HCT116 (cell line): Measurements from ENCODE around the gene CRTC1. TPM values are rescaled to one million over a fixed set of nuclear protein-coding genes. Genes with fewer than 3 reads are reported as not detected.

Experiments
- ATAC-seq: fragments of 200-7000 bp; cut with Tn5 transposase; 2 replicates; pipeline ENCODE4 v1.9.1; 2020; ENCODE audit warnings: mild to moderate bottlenecking, moderate library complexity
- BruUV-seq: library from RNA; stranded (reverse); fragments of 400-500 nt; replicated peaks from 2 replicates; lab custom pipeline; 2021; lab: Mats Ljungman, UMichigan
- CTCF ChIA-PET: fragments of 300-600 bp; sonication (Branson Sonifier 250); formaldehyde crosslinking; loops from one replicate; lab custom pipeline; 2021; ENCODE audit warnings: antibody characterized with exemption; lab: Charles Lee
- POLR2A ChIA-PET: fragments of 300-600, 350-600 bp; sonication (Branson Sonifier 250); formaldehyde crosslinking; loops from one replicate; lab custom pipeline; 2021; ENCODE audit warnings: antibody characterized with exemption; lab: Charles Lee
- RAD21 ChIA-PET, 2 experiments: fragments of 300-600 bp; sonication (Branson Sonifier 250); formaldehyde crosslinking; loops; one replicate each; lab custom pipeline; 2023; ENCODE audit warnings: low total read pairs in 2 of 2; ENCODE audit not compliant: uncharacterized antibody in 2 of 2, unreplicated experiment in 2 of 2, low non-redundant PET in 1 of 2; lab: Charles Lee
- DNase-seq: peaks from one replicate; pipeline ENCODE4 v3.0.0-alpha.2; 2010; ENCODE audit warnings: low read depth, low spot score
- H2AFZ ChIP-seq: fragments of 200-600 bp; shearing (Covaris generic), sonication (generic); 2 replicates; pipeline ENCODE4 v1.6.1; 2017; ENCODE audit warnings: low read depth, mixed run types, mixed read lengths, antibody characterized with exemption, low read length; ENCODE audit not compliant: poor library complexity, severe bottlenecking
- H3K27ac ChIP-seq: 2 replicates; pipeline ENCODE4 v1.5.1; 2012; ENCODE audit warnings: low read depth, low read length
- H3K27me3 ChIP-seq: fragments of 200-600 bp; sonication (generic); 2 replicates; pipeline ENCODE4 v1.6.1; 2016; ENCODE audit warnings: mixed run types, low read length, mixed read lengths; ENCODE audit not compliant: insufficient read depth
- H3K36me3 ChIP-seq, 2 experiments: fragments of 200-500 bp in 1 of 2; fragments of 200-600 bp in 1 of 2; sonication (Bioruptor generic) in 1 of 2; sonication (generic) in 1 of 2; 2 replicates each; pipeline versions ENCODE4 v1.5.1 to v1.6.1; 2014 to 2016; ENCODE audit warnings: low read length in 2 of 2, inconsistent platforms in 1 of 2, mixed read lengths in 1 of 2, mixed run types in 1 of 2; ENCODE audit not compliant: insufficient read depth in 2 of 2, control insufficient read depth in 1 of 2
- H3K4me1 ChIP-seq, 2 experiments: fragments of 200-600 bp in 1 of 2; sonication (generic) in 1 of 2; 2 replicates each; pipeline versions ENCODE4 v1.5.1 to v1.6.1; 2012 to 2017; ENCODE audit warnings: low read length in 2 of 2, inconsistent platforms in 1 of 2, mild to moderate bottlenecking in 1 of 2, mixed read lengths in 1 of 2, mixed run types in 1 of 2, moderate library complexity in 1 of 2; ENCODE audit not compliant: insufficient read depth in 2 of 2, control insufficient read depth in 1 of 2
- H3K4me2 ChIP-seq: fragments of 200-600 bp; sonication (generic); 2 replicates; pipeline ENCODE4 v1.6.1; 2017; ENCODE audit warnings: mixed run types, low read length, mixed read lengths
- H3K4me3 ChIP-seq, 2 experiments: fragments of 200-600 bp in 1 of 2; sonication (generic) in 1 of 2; replicated peaks in 1 of 2; 2 replicates each; pipeline ENCODE4 v1.5.1; 2011 to 2016; ENCODE audit warnings: low read length in 2 of 2, control low read depth in 1 of 2, low read depth in 1 of 2, mild to moderate bottlenecking in 1 of 2, mixed read lengths in 1 of 2, mixed run types in 1 of 2
- H3K79me2 ChIP-seq: fragments of 200-600 bp; sonication (generic); 2 replicates; pipeline ENCODE4 v1.6.1; 2017; ENCODE audit warnings: mild to moderate bottlenecking, mixed run types, low read length, moderate library complexity, mixed read lengths; ENCODE audit not compliant: insufficient read depth
- H3K9ac ChIP-seq: fragments of 200-600 bp; sonication (generic); 2 replicates; pipeline ENCODE4 v1.6.1; 2016; ENCODE audit warnings: low read length, mixed read lengths
- H3K9me2 ChIP-seq: fragments of 200-600 bp; sonication (generic), shearing (Covaris generic); 2 replicates; pipeline ENCODE4 v1.6.1; 2017; ENCODE audit warnings: mixed run types, mild to moderate bottlenecking, moderate library complexity; ENCODE audit not compliant: insufficient read depth
- H3K9me3 ChIP-seq, 2 experiments: fragments of 200-500 bp in 1 of 2; fragments of 200-600 bp in 1 of 2; sonication (Bioruptor generic) in 1 of 2; sonication (generic) in 1 of 2; 2 replicates each; pipeline ENCODE4 v1.6.1; 2014 to 2017; ENCODE audit warnings: low read length in 2 of 2, mixed read lengths in 2 of 2, inconsistent platforms in 1 of 2, low read depth in 1 of 2, mild to moderate bottlenecking in 1 of 2, mixed run types in 1 of 2, moderate library complexity in 1 of 2; ENCODE audit not compliant: control insufficient read depth in 1 of 2, insufficient read depth in 1 of 2
- H4K20me1 ChIP-seq: fragments of 200-600 bp; sonication (generic), shearing (Covaris generic); 2 replicates; pipeline ENCODE4 v1.6.1; 2017; ENCODE audit warnings: mixed run types, mild to moderate bottlenecking, moderate library complexity; ENCODE audit not compliant: insufficient read depth
- ELF1 ChIP-seq: IDR thresholded peaks from 2 replicates; pipeline ENCODE4 v1.6.1; 2012; ENCODE audit warnings: low read depth, borderline replicate concordance
- JUND ChIP-seq: IDR thresholded peaks from 2 replicates; pipeline ENCODE4 v1.6.1; 2012
- POLR2AphosphoS5 ChIP-seq: IDR thresholded peaks from 2 replicates; pipeline ENCODE4 v1.6.1; 2011; ENCODE audit warnings: mild to moderate bottlenecking, low read depth, low read length, moderate library complexity
- SRF ChIP-seq: IDR thresholded peaks from 2 replicates; pipeline ENCODE4 v1.6.1; 2012; ENCODE audit warnings: low read depth
- YY1 ChIP-seq: IDR thresholded peaks from 2 replicates; pipeline ENCODE4 v1.6.1; 2011; ENCODE audit warnings: low read length, low read depth, moderate library complexity, mild to moderate bottlenecking; ENCODE audit not compliant: insufficient replicate concordance; ENCODE audit errors: extremely low read depth
- intact Hi-C: fragments of 100-400 bp; cut with micrococcal nuclease; formaldehyde crosslinking; loops from 2 replicates; pipeline ENCODE4 v1.10.0; 2022
- total RNA-seq: library from RNA; stranded (reverse); gene quantifications from one replicate; pipeline ENCODE4 v1.2.1, GENCODE V29; 2021; ENCODE audit not compliant: unreplicated experiment

The CRTC1 gene
- total RNA-seq, 1 experiment from 2014 or later: 14.9 TPM

DNA sequence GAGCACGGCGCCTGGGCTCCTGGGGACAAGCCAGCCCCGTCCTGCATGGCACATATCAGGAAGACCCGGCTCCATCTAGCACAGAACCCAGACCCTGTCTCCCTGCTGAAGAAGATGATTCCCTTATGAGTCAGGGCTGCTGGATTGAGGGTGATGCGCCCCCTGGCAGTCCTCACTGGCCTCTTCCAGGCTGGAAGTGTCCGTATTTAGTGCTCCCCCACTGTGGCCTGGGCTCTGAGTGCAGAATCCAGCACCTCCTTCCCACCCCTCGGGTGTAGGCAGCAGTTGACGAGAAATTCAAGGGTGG is 92.8 kb downstream of the CRTC1 start:
- peak overlapping the region; percentile 31; the same call in 1 of the 2 replicates for H3K4me2 ChIP-seq
- no peak overlapping the region for H2AFZ ChIP-seq
- no peaks in the 10 kb centered on the region for H4K20me1 ChIP-seq
- ChIA-PET RAD21 (no interaction called here), CTCF (no interaction called here), POLR2A (no interaction called here)
- peak; percentile 36 for ATAC-seq
- no peak overlapping the region; the same call in 1 of the 2 replicates for H3K9ac ChIP-seq
- no peak overlapping the region for H3K4me3 ChIP-seq
- H3K9me2 ChIP-seq: no peaks in the 10 kb centered on the region
- H3K4me1 ChIP-seq: peaks cover 0 to 14% of the 10 kb centered on the region in 2 experiments; a peak in 2 of 4 replicates
- BruUV-seq: no TSS peak
- no peaks in the 10 kb centered on the region for H3K27me3 ChIP-seq
- H3K79me2 ChIP-seq: no peaks in the 10 kb centered on the region
- intact Hi-C loops: no loop called here
- H3K9me3 ChIP-seq: no peaks in the 10 kb centered on the region
- H3K27ac ChIP-seq: no peak overlapping the region
- no peaks in the 10 kb centered on the region for H3K36me3 ChIP-seq
- DNase-seq: no peak
- TF ChIP-seq ELF1 (no peak), YY1 (no peak), JUND (no peak)
- TF ChIP-seq, all 23 proteins: peak for 0

GRCh38 chr19:18776736-18777135 is 93.3 kb downstream of the CRTC1 start:
- H3K79me2 ChIP-seq: no peaks in the 10 kb centered on the region
- no peak for DNase-seq
- H2AFZ ChIP-seq: no peak overlapping the region
- no peaks in the 10 kb centered on the region for H3K27me3 ChIP-seq
- ChIA-PET CTCF (no interaction called here), POLR2A (interaction anchor here (0.6 kb wide), 1 partner anchor 30 kb away, joined by 4 read pairs; no protein-coding TSS in a partner anchor), RAD21 (no interaction called here)
- no peaks in the 10 kb centered on the region for H3K36me3 ChIP-seq
- intact Hi-C loops: no loop called here
- ATAC-seq: 0 out of 2 replicates have a peak, but pooled peaks have one; percentile 33
- no peaks in the 10 kb centered on the region for H3K9me2 ChIP-seq
- BruUV-seq: no TSS peak
- H3K4me1 ChIP-seq: peaks cover 0 to 14% of the 10 kb centered on the region in 2 experiments; a peak in 2 of 4 replicates
- H3K9ac ChIP-seq: no peak overlapping the region; the same call in 1 of the 2 replicates
- no peaks in the 10 kb centered on the region for H3K9me3 ChIP-seq
- H3K4me3 ChIP-seq: no peak overlapping the region
- TF ChIP-seq SRF (no peak), POLR2AphosphoS5 (no peak)
- H3K4me2 ChIP-seq: peak overlapping the region; percentile 31; the same call in 1 of the 2 replicates
- no peak overlapping the region for H3K27ac ChIP-seq
- no peaks in the 10 kb centered on the region for H4K20me1 ChIP-seq
